K562 (cell line): Measurements from ENCODE around the gene MVK.

Source experiments
- CTCF ChIP-seq, 3 experiments: IDR thresholded peaks in 2 of 3; conservative IDR thresholded peaks in 1 of 3; 2 replicates each; pipeline ENCODE4 v1.5.1; 2011 to 2012; ENCODE audit warnings: low read length in 3 of 3, mild to moderate bottlenecking in 3 of 3, control low read depth in 2 of 3, improper control_type of control experiment in 1 of 3, inconsistent platforms in 1 of 3, low read depth in 1 of 3, mixed read lengths in 1 of 3, moderate library complexity in 1 of 3; ENCODE audit not compliant: insufficient read depth in 2 of 3
- NBN ChIP-seq: fragments of 450-650 bp; IDR thresholded peaks from 2 replicates; pipeline ENCODE4 v1.6.1; 2016; ENCODE audit warnings: low read depth, mild to moderate bottlenecking
- NFYB ChIP-seq: IDR thresholded peaks from 2 replicates; pipeline ENCODE4 v1.6.1; 2011; ENCODE audit warnings: mild to moderate bottlenecking, moderate library complexity; ENCODE audit not compliant: insufficient read length; ENCODE audit errors: extremely low read depth
- POLR2A ChIP-seq: fragments of 450-650 bp; conservative IDR thresholded peaks from 2 replicates; pipeline ENCODE4 v1.6.1; 2016
- PRPF4 ChIP-seq: fragments of 200-400 bp; formaldehyde crosslinking; IDR thresholded peaks from one replicate; pipeline ENCODE4 v1.6.1; 2017; ENCODE audit warnings: low read length, low read depth, mild to moderate bottlenecking; ENCODE audit not compliant: insufficient read depth, poor library complexity, severe bottlenecking
- RAD51 ChIP-seq: fragments of 450-650 bp; IDR thresholded peaks from 2 replicates; pipeline ENCODE4 v1.7.1; 2016; ENCODE audit warnings: low read depth, mild to moderate bottlenecking, borderline replicate concordance
- TCF7L2 ChIP-seq: fragments of 150-350 bp; IDR thresholded peaks from 2 replicates; pipeline ENCODE4 v1.6.1; 2016; ENCODE audit warnings: low read depth, mild to moderate bottlenecking, low read length, moderate library complexity
- ZFP91 ChIP-seq: sonication (generic); formaldehyde crosslinking; IDR thresholded peaks from 2 replicates; pipeline ENCODE4 v1.8.0; 2022; ENCODE audit warnings: mild to moderate bottlenecking, missing genetic modification reagents
- ZNF511 ChIP-seq: sonication (generic); formaldehyde crosslinking; IDR thresholded peaks from 2 replicates; pipeline ENCODE4 v1.8.0; 2022; ENCODE audit warnings: mild to moderate bottlenecking, missing genetic modification reagents

GRCh38 chr12:109639151-109639872, 65.7 kb downstream of the MVK start:
- TF ChIP-seq CTCF (IDR thresholded peaks at IDR 0.05 in 2 of 3, conservative IDR thresholded peaks at IDR 0.05 in 1 of 3; ENCODE audit: insufficient read depth in 2 of 3, low read depth in 1 of 3, low read length in 3 of 3) (no peak), TCF7L2 (no peak), RAD51 (no peak), NFYB (no peak), POLR2A (no peak), NBN (no peak), ZNF511 (CRISPR knock-in tag) (no peak), PRPF4 (no peak), ZFP91 (CRISPR knock-in tag) (no peak)
